ENCODE data around the gene LRRC3.

GRCh38 chr21:44483288-44484237 lies 28.3 kb downstream of the LRRC3 start:
- TF ChIP-seq CTCF (IDR thresholded peaks at IDR 0.05; ENCODE audit: low read depth, low read length) (no peak), EZH2phosphoT487 (IDR thresholded peaks at IDR 0.05; ENCODE audit: low read depth) (no peak)
